ENCODE results near the gene ZSCAN29.

DNA sequence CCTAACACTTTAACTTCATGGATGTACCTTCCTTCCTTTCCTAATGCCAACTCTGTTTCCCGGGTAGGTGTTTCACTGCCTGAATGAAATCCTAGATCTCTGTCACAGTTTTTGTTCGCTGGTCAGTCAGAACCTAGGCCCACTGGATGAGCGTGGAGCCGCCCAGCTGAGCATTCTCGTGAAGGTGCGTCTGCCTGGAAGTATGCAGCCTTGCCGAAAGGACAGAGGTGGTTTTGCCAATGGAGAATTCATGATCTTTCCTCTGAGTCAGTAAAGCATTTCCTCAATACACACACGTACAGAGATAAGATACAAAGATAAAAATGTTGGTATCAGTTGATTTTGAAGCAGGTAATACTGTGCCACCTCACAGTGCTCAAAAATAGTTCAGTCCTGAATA, 32.8 kb upstream of the ZSCAN29 start:
- TF ChIP-seq HNF4G (IDR thresholded peaks at IDR 0.05; ENCODE audit: borderline replicate concordance, low read depth, low read length) (no peak), HNF4G (CRISPR knock-in tag; IDR thresholded peaks at IDR 0.05; ENCODE audit: borderline replicate concordance, low read depth) (no peak), ZBTB33 (CRISPR knock-in tag; IDR thresholded peaks at IDR 0.05) (no peak), CTCF (CRISPR knock-in tag; IDR thresholded peaks at IDR 0.05) (no peak), TP53 (CRISPR knock-in tag; conservative IDR thresholded peaks at IDR 0.05) (no peak), ELF4 (CRISPR knock-in tag; IDR thresholded peaks at IDR 0.05; ENCODE audit: borderline replicate concordance) (no peak)

All from HepG2 (cell line).